WTC11 (cell line): ENCODE results near the gene ARHGAP10.

ENCODE experiments used
- RELA ChIP-seq: sonication (generic); formaldehyde crosslinking; IDR thresholded peaks from 2 replicates; pipeline ENCODE4 v1.8.1; 2022; ENCODE audit warnings: missing genetic modification reagents, mild to moderate bottlenecking, borderline replicate concordance
- TF ChIP-seq, protein P1 (sequence below): fragments of 200-600 bp; IDR thresholded peaks from 2 replicates; pipeline ENCODE4 v1.8.0; 2022; ENCODE audit warnings: antibody characterized with exemption

DNA sequence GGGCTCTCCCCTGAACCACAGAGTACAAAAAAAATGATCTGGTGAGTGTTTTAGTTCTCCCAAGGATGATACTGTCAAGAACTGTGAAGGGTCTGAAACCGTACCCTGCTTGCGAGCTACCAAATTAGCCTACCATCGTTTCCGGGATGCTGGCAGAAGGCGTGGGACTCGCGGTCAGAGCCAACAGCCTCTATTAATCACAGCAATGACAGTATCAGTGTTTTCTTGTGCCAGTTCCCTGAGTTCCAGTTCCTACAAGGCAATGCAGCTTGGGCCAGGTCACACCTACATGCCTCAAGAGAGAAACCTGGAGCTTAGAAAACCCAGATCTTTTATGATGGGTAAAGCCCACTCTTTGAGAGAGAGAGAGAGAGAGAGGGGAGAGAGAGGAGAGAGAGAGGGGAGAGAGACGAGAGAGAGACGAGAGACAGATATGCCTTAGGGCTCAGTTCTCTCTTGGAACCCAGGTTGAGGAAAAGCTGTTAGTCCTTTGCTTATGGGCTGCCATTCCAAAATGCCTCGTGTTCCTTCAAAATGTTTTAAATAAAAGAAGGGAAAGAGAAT, 327.8 kb downstream of the ARHGAP10 start:
- TF ChIP-seq RELA (CRISPR knock-in tag): no peak
- TF ChIP-seq, protein P1, sequence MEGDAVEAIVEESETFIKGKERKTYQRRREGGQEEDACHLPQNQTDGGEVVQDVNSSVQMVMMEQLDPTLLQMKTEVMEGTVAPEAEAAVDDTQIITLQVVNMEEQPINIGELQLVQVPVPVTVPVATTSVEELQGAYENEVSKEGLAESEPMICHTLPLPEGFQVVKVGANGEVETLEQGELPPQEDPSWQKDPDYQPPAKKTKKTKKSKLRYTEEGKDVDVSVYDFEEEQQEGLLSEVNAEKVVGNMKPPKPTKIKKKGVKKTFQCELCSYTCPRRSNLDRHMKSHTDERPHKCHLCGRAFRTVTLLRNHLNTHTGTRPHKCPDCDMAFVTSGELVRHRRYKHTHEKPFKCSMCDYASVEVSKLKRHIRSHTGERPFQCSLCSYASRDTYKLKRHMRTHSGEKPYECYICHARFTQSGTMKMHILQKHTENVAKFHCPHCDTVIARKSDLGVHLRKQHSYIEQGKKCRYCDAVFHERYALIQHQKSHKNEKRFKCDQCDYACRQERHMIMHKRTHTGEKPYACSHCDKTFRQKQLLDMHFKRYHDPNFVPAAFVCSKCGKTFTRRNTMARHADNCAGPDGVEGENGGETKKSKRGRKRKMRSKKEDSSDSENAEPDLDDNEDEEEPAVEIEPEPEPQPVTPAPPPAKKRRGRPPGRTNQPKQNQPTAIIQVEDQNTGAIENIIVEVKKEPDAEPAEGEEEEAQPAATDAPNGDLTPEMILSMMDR: no peak
